Activated T-cell treated with anti-CD3 and anti-CD28 coated beads, Interleukin-2, amount 50 U/mL, for 48 hours (primary cell): ENCODE data around the gene GON4L.
"Not testable (repeated sequence)": the region's sequence is repeated elsewhere in the genome, so short reads cannot be mapped to it uniquely, and the experiment has no call there.

Experiments used
- DNase-seq, 2 experiments: peaks; one replicate each; pipeline ENCODE4 v3.0.0-alpha.2; 2020

Gene GON4L, protein sequence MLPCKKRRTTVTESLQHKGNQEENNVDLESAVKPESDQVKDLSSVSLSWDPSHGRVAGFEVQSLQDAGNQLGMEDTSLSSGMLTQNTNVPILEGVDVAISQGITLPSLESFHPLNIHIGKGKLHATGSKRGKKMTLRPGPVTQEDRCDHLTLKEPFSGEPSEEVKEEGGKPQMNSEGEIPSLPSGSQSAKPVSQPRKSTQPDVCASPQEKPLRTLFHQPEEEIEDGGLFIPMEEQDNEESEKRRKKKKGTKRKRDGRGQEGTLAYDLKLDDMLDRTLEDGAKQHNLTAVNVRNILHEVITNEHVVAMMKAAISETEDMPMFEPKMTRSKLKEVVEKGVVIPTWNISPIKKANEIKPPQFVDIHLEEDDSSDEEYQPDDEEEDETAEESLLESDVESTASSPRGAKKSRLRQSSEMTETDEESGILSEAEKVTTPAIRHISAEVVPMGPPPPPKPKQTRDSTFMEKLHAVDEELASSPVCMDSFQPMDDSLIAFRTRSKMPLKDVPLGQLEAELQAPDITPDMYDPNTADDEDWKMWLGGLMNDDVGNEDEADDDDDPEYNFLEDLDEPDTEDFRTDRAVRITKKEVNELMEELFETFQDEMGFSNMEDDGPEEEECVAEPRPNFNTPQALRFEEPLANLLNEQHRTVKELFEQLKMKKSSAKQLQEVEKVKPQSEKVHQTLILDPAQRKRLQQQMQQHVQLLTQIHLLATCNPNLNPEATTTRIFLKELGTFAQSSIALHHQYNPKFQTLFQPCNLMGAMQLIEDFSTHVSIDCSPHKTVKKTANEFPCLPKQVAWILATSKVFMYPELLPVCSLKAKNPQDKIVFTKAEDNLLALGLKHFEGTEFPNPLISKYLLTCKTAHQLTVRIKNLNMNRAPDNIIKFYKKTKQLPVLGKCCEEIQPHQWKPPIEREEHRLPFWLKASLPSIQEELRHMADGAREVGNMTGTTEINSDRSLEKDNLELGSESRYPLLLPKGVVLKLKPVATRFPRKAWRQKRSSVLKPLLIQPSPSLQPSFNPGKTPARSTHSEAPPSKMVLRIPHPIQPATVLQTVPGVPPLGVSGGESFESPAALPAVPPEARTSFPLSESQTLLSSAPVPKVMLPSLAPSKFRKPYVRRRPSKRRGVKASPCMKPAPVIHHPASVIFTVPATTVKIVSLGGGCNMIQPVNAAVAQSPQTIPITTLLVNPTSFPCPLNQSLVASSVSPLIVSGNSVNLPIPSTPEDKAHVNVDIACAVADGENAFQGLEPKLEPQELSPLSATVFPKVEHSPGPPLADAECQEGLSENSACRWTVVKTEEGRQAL (N-terminal part only)

DNA sequence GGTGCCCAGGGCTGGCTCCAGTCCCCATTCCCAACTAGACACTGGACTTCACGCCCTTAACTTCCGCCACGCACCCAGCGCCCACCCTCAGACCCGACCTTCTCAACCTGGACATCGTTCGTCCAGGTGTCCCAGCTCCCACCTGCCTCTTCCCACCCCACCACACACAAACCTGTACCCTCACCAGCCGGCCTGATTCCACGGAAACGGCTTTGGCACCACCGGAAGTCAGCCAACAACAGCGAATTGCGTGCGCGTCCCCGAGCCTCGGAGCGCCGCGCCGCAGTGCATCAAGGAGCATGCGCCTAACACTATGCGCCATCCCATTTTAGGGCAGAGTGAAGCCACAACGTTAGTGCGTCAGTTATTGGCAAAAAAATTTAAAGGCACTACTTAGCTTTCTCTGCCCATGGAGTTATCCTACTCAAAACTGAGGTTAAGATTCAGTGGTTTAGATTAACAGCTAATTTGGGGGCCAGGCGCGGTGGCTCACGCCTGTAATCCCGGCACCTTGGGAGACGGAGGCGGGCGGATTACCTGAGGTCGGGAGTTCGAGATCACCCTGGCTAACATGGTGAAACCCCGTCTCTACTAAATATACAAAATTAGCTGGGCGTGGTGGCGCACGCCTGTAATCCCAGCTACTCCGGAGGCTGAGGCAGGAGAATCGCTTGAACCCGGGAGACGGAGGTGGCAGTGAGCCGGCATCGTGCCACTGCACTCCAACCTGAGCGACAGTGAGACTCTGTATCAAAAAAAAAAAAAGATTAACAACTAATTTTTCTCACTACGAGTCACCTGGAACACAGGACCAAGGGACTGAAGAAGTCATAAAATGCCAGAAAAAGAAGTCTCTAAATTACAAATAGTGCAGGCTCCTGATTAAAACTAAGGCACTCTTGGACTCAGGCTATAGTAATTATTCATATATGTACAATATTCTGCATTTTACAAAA is at the start of gene GON4L:
Gene GON4L (minus strand): TSS at position 240 of the 956 bp plus-strand sequence. CDS start 3,434 bp downstream, outside the sequence.
- DNase-seq, result peak; percentile 90 to 92

DNA sequence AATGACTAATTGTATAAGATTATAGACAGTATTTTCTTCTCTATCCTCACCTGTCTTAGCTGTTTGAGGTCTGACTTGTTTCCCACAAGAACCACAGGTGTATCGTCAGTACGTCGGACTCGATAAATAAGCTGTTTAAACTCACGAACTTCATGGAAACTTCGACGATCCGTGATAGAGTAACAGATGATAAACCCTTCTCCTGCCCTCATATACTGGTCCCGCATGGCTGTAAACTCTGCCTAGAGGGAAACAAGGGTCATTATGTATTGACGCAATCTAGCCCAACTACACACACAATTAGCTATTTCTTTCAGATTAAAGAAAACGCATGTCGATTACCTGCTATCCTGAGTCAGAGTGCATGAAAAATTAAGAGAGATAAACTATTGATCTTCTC is 47.2 kb upstream of the GON4L start:
- no peak for DNase-seq

DNA sequence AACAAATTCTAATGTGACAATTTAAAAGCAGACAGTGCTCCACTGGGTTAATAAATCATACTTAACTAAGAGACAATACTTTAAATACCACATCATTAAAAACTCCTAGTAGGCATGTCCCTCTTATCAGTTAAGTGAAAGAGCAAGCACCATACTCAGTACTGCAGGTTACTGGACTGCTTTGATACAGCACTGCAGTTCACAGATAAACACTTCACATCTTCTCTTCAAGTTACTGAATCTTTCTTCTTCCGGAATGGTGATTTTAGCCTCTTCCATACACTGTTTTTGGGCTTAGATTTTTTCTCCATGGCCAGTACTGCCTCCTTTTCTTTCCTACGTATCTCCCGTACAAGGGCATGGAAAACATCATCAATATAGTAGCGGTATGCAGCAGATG is 43.1 kb upstream of the GON4L start:
- DNase-seq, result no peak

DNA sequence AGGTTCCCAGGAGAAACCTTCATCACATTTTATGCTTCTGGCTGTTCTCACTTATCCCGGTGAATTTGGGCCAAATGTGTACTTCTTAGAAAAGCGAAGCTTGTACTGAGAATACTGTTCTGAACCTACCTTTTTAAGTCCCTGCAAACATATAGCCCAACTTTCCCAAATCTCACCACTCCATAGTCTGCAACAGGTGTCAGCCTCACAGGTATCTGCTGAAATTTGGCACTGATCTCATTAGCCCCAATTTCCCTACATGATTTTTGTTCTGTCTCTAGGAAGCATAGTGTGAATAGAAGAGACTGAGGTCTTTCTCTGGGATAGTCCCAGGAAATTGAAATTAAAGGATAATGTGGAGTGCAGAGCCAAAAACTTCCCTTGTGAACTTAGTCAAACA is 42.7 kb upstream of the GON4L start:
- no peak for DNase-seq

DNA sequence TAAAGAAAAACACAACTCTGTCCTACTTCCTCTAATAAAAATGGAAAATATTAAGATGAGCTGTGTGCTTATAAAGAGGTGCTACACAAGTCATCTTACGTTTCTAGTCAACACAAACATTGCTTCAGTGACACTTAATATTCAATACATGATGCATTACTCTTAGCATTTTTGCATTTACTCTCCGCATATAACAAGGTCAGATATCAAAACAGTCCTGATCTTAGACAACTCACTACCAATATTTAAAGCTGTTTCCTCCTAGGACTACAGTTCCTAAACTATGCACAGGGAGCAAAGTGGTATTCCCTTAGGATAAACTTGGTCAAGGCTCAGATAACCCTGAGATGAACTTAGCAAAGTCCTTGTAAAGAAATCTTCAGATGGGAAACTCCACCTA is 41.9 kb upstream of the GON4L start:
- DNase-seq, result no peak

DNA sequence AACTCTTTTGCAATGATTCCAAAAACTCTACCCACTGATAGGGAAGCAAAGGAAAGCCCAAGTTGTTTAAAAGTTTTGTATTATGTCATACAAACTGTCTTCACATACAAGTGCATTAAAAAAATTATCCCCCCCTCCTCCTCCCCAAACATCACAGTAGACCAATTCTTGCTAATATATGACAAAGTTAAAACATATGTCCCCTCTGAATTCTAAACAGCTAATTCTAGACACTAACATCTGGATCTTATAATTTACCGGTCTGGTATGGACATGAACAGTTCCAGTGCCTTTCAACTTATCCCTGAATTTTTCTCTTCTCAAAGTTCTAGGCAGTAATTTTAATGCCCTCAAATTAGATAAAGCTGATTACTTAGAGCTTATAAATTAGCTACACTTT is 40.7 kb upstream of the GON4L start:
- no peak for DNase-seq

DNA sequence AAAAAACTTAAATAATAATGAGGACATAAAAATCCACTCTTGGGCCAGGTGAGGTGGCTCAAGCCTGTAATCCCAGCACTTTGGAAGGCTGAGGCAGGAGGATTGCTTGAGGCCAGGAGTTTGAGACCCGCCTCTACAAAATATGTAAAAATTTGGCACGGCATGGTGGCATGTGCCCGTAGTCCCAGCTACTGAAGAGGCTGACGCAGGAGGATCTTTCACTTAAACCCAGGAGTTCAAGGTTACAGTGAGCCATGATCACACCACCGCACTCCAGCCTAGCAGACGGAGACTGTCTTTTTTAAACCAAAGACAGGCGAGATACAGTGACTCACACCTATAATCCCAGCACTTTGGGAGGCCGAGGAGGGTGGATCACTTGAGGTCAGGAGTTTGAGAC is 39.5 kb upstream of the GON4L start:
- not testable (repeated sequence) for DNase-seq

DNA sequence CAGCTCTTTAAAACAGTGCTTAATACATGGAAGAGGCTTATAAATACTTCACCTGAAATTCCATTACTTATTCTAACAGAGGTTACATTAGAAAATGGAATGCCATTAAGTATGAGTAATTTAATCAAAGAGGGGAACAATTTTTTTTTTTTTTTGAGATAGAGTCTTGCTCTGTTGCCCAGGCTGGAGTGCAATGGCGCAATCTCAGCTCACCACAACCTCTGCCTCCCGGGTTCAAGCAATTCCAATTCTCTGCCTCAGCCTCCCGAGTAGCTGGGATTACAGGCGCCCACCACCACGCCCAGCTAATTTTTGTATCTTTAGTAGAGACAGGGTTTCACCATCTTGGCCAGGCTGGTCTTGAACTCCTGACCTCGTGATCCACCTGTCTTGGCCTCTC is 38.6 kb upstream of the GON4L start:
- DNase-seq, result not testable (repeated sequence)

DNA sequence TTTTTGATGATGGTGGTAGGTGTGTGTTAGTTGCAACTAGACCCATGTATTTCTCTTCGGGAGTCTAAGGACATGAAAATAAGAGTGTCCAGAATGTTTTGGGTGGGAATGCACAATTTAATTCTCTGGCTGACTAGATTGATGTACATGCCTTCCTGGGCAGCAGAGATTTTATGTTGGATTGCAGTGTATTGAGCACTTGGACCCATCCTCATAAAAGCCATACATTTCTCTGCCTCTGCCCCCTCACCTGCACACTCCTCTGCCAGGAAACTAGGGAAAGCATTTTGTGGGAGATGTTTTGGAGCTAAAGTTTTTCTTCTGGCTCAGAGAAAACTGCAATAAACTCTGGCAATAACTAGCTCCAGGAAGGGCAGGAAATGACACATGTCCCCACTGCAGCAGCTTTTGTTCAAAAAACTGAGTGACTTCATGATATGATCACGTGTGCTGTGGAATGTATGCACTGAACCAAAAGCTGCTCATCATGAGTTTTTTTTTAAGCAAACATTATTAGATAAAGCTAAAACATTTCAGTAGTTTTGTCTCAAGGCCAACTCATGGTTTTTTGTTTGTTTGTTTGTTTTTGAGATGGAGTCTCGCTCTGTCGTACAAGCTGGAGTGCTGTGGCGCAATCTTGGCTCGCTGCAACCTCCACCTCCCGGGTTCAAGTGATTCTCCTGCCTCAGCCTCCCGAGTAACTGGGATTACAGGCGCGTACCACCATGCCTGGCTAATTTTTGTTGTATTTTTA is 36.6 kb upstream of the GON4L start:
- peak in 1 of 2 experiments; percentile 24 for DNase-seq

DNA sequence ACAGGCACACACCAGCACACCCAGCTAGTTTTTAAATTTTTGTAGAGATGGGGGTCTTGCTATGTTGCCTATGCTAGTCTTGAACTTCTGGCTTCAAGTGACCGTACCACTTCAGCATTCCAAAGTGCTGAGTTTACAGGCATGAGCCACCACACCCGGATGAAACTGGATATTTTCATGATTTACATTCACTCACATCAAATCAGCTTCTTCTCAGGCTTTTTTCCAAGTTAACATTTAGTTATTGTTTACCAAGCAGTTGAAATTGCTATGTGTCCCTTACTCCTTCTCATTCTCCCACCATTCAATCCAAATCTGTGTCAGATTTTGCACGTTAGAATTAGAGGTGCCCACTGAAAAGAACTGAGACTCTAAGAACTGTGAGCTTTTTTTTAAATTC is 35.8 kb upstream of the GON4L start:
- DNase-seq, result no peak

DNA sequence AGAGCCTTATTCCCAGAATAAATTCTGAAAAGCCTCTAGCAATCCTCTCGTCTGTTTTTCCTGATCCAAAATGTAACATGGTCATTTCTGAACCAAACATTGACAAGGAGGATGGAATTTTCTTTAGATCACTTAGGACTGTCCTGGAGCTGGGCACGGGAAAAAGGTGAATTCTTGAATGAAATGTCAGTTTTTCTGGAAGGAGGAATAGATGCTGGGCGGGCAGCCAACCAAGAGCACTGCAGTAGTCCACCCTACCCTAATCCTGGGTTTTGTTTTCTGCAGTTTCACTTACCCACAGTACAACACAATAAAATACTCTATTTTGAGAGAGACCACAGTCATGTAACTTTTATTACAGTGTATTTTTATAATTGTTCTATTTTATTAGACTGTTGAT is 33.2 kb upstream of the GON4L start:
- DNase-seq, result no peak

DNA sequence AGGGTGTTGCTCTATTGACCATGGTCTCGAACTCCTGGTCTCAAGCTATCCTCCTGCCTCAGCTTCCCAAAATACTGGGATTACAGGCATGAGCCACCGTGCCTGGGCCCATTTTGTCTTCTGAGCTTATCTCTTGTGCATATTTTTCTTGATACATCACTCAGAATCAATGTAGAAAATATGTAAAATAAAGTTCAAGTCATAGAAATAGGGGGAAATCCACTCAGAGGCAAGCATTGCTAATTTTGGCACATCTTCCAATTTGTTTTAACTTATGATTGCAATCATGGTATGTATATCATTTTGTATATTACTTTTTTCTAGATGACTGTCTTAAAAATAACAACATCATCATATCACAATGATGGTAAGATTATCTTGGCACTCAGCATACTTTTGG is 32.6 kb upstream of the GON4L start:
- DNase-seq, result no peak

DNA sequence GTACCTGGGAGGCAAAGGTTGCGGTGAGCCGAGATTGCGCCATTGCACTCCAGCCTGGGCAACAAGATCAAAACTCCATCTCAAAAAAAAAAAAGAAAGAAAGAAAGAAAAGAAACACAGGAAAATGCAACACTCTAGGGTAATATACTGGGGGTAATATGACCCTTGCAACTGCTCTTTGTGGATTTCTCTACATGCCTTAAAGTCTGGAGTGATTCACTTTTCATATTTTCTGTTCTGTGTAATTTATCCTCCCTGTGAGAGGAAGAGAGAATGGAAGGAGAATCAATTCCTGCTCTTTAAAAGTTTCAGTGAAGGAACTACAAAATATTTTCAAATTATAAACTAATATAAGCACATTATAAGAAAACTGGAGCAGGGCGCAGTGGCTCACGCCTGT is 31.5 kb upstream of the GON4L start:
- no peak for DNase-seq

DNA sequence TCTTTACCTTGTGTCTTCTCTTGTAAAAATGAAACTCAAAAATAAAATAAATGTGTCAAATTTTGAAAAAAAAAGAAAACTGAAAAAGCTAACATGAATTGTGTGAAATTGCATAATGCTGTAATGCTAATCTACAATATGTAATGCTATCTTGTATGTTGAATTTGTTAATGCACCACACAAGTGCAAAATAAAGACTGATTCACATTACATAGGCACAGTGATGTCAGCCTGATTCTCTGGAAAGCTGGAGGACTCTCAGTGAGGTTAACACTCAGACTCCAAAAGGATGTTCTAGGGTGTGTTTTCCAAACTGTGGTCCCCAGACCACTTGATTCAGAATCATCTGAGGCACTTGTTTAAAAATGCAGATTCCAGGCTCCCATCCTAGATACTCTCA is 28.0 kb upstream of the GON4L start:
- no peak for DNase-seq

DNA sequence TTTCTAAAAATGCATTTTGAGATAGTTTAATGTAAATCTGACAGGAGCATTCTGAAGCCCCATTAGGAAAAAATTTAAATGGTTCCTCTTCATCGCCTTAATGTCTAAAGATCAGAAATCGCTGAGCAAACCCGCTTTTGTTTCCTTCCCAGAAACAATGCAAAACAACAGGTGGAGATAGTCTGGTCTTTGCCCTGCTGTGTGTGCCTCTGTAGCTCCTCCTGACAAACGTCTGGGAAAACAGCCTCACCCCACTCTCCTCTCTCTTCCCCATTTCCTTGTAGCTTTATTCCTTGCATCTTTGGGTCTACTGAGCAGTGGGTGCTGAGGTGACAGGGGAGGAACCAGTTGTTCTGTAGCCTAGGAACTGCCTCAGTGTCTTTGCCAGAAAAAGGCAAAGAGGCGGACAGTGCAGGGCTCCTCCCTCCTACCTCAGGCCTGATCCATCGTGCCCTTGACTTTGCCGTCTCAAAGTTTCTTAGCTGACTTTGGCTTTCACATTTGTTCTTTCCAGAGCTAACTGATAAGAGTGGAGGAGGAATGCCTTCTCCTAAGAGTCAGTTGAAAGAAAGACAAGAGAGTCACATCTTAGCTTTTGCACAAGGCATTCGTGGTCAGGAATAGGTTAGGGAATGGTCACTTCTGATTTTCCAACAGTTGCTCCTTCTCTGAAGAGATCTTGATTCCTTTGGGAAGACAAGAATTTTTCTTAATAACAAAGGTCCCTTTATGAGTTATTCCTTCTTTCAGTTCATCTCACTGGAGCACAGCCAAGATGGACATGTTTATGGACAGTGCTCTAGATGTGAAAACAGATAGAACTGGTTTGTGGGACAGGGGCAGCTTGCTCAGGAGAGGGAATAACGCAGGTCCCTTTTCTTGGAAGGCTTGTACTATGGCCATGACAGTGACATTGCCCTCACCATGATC is 27.3 kb upstream of the GON4L start:
- DNase-seq, result no peak

DNA sequence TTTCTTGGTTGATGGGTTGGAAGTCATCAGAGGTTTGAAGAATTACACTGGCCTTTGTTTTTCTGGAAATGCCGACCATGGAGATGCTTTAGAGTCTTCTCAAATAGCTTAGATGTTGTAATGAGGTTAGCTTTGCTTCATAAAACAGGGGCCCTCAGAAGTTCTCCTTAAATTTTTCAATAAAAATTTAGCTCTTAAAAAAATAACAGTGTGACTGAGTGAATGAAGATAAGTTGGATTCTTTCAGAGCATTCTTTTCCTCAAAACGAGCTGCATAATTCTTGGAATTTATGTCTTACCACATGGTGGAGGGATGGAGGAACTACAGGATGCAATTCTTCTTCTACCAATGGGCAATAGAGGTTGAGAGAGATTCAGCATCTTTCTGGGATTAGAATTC is 25.8 kb upstream of the GON4L start:
- no peak for DNase-seq

DNA sequence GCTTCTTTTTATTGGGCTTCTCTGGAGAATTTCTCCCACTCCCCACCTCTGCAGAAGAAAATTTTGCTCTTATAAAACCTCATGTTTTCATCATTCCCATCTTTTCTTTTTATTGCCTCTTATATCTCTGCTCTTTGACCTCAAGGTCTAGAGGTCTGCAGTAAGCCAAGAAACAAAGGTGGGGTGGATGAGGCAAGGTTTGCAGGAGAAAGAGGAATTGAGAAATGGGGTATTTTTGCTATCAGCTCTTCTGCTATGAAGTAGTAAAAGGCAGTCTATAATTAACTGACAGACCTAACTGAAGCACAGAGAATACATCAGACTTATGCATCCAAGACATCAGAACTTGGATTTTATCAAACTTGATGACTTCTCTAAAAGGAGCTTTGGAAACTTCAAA is 25.2 kb upstream of the GON4L start:
- no peak for DNase-seq

DNA sequence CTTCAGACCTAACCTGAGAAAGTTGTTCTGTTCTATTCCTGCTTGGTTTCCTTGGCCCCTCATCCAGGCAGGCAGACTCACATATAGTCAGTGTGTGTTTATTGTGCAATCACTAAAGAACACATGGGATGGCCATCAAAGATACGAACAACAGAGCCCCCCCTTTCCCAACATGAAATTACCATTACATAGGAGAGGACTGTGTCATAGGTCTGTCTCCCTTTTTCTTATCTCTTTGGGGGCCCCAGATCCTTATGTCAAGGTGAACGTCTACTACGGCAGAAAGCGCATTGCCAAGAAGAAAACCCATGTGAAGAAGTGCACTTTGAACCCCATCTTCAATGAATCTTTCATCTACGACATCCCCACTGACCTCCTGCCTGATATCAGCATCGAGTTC is 23.9 kb upstream of the GON4L start:
- no peak for DNase-seq

DNA sequence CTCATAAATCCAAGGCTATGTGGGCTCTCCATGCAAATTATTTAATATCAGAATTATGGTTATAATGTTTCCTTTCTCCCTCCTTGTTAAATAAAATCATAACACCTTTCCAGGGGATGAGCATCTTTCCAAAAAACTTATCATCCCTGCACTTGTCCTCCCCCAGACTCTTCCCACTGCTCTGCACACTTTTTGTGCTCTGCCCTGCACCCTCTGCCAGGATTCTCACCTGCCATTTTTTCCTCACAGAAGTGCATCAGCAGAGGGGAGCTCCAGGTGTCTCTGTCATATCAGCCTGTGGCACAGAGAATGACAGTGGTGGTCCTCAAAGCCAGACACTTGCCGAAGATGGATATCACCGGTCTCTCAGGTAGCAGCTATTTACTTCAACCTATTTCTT is 23.2 kb upstream of the GON4L start:
- no peak for DNase-seq

DNA sequence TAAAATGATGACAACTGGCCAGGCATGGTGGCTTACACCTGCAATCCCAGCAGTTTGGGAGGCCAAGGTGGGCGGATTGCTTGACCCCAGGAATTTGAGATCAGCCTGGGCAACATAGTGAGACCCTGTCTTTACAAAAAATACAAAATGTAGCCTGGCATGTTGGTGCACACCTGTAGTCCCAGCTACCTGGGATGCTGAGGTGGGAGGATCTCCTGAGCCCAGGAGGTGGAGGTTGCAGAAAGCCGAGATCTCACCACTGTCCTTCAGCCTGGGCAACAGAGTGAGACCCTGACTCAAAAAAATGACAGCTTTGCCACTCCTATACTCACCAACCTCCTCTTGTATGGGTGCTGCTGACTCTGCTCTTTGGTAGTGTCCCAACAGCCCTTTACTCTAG is 20.9 kb upstream of the GON4L start:
- no peak for DNase-seq
